ENCODE data around the gene TMSB4X.

DNA sequence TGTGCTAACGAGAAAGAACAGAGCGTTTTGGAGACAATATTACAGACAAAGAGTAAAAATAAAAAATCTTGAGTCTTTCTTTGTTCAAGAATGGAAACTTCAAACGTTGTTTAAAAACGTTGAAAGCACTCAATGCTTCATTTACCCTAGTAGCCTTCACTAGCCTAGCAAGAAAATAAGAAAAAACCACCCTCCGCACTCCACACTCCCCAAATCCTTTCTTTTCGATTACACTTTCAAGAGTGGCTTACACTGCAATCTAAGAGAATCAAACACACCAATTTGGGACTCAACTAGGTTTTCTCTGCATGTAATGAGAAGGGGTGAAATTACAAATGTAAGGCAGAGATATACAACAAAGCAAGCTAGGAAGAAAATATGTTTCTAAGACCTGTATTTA lies 4.7 kb downstream of the TMSB4X start:
- TF ChIP-seq, protein P1, sequence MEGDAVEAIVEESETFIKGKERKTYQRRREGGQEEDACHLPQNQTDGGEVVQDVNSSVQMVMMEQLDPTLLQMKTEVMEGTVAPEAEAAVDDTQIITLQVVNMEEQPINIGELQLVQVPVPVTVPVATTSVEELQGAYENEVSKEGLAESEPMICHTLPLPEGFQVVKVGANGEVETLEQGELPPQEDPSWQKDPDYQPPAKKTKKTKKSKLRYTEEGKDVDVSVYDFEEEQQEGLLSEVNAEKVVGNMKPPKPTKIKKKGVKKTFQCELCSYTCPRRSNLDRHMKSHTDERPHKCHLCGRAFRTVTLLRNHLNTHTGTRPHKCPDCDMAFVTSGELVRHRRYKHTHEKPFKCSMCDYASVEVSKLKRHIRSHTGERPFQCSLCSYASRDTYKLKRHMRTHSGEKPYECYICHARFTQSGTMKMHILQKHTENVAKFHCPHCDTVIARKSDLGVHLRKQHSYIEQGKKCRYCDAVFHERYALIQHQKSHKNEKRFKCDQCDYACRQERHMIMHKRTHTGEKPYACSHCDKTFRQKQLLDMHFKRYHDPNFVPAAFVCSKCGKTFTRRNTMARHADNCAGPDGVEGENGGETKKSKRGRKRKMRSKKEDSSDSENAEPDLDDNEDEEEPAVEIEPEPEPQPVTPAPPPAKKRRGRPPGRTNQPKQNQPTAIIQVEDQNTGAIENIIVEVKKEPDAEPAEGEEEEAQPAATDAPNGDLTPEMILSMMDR (IDR thresholded peaks at IDR 0.05), result no peak
- TF ChIP-seq POLR2A (IDR thresholded peaks at IDR 0.05), result no peak

Data from ovary (tissue), 3 donors.